NT2/D1 (cell line): Measurements from ENCODE around the gene DLG2.

Experiments
- DNase-seq: peaks from one replicate; pipeline ENCODE4 v3.0.0-alpha.2; 2011; ENCODE audit warnings: low read depth, low spot score
- H3K27me3 ChIP-seq: 2 replicates; pipeline ENCODE4 v1.6.0; 2011; ENCODE audit warnings: mild to moderate bottlenecking; ENCODE audit not compliant: insufficient read length, insufficient read depth
- H3K36me3 ChIP-seq: 2 replicates; pipeline ENCODE4 v1.6.1; 2011; ENCODE audit warnings: mild to moderate bottlenecking, low read length, mixed read lengths; ENCODE audit not compliant: insufficient read depth, insufficient read length
- H3K4me1 ChIP-seq: 2 replicates; pipeline ENCODE4 v1.5.1; 2011; ENCODE audit not compliant: insufficient read depth, insufficient read length
- H3K4me3 ChIP-seq: 2 replicates; pipeline ENCODE4 v1.5.1; 2011; ENCODE audit warnings: low read depth; ENCODE audit not compliant: insufficient read length
- H3K9ac ChIP-seq: 2 replicates; pipeline ENCODE4 v1.6.0; 2011; ENCODE audit warnings: low read depth; ENCODE audit not compliant: insufficient read length
- H3K9me3 ChIP-seq: 2 replicates; pipeline ENCODE4 v1.5.1; 2011; ENCODE audit warnings: mild to moderate bottlenecking, low read length; ENCODE audit not compliant: insufficient read depth
- SUZ12 ChIP-seq: IDR thresholded peaks from 2 replicates; pipeline ENCODE4 v1.6.1; 2011; ENCODE audit not compliant: insufficient read length, insufficient read depth; ENCODE audit errors: extremely low read depth
- YY1 ChIP-seq: IDR thresholded peaks from 2 replicates; pipeline ENCODE4 v1.6.1; 2011; ENCODE audit not compliant: insufficient read length, insufficient read depth
- ZNF274 ChIP-seq: IDR thresholded peaks from 2 replicates; pipeline ENCODE4 v1.6.1; 2011; ENCODE audit warnings: mild to moderate bottlenecking, low read depth, low read length

The DLG2 gene

DNA sequence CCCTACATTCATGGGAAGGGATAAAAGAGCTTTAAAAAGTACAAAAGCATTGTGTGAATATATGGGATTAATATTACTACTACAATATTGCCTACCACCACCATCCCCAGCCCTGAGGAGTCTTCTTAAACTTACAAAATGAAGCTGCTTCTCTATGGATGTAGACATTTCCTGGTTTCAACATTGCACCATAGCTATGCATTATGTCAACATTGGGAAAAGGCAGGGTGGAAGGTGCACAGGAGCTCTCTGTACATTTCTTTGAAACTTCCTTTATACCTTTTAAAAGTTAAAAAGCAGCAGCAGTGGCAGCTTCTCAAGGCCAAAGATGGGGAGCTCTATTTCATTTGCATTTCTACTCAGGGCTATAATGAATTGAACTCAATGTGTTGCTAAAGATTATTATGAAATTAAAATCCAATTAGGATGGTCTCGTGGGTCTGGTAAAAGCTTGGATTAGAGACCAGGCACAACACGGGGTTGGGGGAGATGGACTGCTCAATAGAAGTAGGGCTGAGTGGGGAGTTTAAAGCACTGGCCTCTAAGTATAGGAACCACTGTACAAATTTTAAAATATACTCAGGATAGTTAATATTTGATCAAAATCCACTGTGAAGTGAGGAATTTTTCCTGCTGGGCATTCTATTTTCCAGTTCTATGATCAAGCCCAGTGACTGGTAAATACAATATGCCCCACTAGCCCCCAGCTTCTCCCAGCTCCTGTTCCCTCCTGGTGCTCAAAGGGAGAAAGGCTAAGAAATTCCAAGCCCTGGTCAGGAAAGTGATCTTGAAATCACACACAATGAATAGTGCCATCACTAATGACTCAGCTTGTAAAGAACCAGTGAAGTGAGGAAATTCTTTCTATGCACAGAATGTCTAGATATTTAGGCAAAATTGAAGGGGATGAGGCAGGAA lies 1978.3 kb downstream of the DLG2 start:
- TF ChIP-seq SUZ12 (no peak), ZNF274 (no peak), YY1 (no peak)
- Histone ChIP-seq H3K4me3 (no peak overlapping the region), H3K36me3 (no peaks in the 10 kb centered on the region), H3K9ac (no peak overlapping the region), H3K27me3 (no peaks in the 10 kb centered on the region), H3K9me3 (no peaks in the 10 kb centered on the region), H3K4me1 (no peaks in the 10 kb centered on the region)
- no peak for DNase-seq

DNA sequence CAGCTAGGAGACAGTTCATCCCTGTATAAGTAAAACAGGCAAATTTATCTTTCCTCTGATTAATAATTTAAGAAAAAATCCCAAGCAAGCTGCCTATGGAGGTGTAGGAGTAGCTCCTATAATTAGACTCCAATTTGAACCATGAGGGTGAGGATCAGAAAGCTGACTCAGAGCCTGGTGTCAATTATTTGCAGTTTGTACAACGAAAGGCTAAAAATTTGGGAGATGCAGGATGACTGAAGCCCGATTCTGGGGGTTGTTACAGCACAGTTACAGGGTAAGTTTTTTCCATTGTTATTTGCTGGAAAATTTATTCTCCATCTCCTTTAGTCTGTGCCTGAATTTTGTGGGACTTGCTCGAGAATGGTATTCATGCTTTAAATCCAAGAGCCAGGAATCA lies 1981.6 kb downstream of the DLG2 start:
- TF ChIP-seq YY1 (no peak), ZNF274 (no peak), SUZ12 (no peak)
- no peak overlapping the region for H3K4me3 ChIP-seq
- no peaks in the 10 kb centered on the region for H3K27me3 ChIP-seq
- H3K9me3 ChIP-seq = no peaks in the 10 kb centered on the region
- no peaks in the 10 kb centered on the region for H3K4me1 ChIP-seq
- no peak for DNase-seq
- no peaks in the 10 kb centered on the region for H3K36me3 ChIP-seq
- H3K9ac ChIP-seq = no peak overlapping the region

DNA sequence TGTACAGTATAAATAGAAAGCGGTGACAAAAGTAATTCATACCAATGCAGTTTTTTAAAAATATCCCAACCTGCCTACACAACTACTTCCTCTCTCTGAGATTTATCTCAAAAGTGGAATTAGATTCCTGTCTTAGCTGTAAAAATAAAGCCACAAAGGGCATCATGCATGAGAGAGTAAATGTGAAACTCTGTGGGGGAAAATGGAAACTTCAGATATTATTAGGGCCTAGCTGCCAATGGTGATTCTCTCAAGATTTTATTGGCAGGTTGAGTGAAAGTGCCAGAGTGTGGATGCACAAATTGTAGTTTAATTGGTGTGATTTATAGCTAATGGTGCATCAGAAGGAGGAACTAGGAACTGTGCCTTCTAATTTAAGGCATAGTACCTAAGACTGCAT lies 1984.0 kb downstream of the DLG2 start:
- DNase-seq = no peak
- Histone ChIP-seq H3K27me3 (no peaks in the 10 kb centered on the region), H3K9me3 (no peaks in the 10 kb centered on the region), H3K4me3 (no peak overlapping the region), H3K9ac (no peak overlapping the region), H3K36me3 (no peaks in the 10 kb centered on the region), H3K4me1 (no peaks in the 10 kb centered on the region)
- TF ChIP-seq YY1 = no peak
- no peak for TF ChIP-seq SUZ12
- no peak for TF ChIP-seq ZNF274

DNA sequence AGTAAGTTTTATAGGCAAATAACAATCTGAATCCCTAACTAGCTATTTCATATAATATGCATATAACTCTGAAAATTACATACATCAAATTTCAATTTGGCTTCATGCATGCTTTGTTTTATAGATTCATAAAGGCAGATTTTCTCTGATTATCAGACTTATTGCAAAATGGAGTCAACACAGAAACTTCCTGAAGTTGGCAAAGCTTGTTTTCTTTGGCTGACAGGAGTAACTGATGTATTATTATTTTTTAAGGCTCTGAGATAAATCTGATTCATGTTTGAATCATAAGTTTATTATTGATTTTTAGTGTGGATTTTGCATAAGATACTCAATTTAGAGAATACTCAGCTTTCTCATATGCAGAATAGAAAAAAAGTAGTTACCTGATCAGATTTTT lies 1984.6 kb downstream of the DLG2 start:
- H3K9me3 ChIP-seq = no peaks in the 10 kb centered on the region
- H3K4me3 ChIP-seq = no peak overlapping the region
- no peak overlapping the region for H3K9ac ChIP-seq
- H3K4me1 ChIP-seq = no peaks in the 10 kb centered on the region
- no peaks in the 10 kb centered on the region for H3K27me3 ChIP-seq
- TF ChIP-seq SUZ12 (no peak), ZNF274 (no peak), YY1 (no peak)
- no peaks in the 10 kb centered on the region for H3K36me3 ChIP-seq
- no peak for DNase-seq

DNA sequence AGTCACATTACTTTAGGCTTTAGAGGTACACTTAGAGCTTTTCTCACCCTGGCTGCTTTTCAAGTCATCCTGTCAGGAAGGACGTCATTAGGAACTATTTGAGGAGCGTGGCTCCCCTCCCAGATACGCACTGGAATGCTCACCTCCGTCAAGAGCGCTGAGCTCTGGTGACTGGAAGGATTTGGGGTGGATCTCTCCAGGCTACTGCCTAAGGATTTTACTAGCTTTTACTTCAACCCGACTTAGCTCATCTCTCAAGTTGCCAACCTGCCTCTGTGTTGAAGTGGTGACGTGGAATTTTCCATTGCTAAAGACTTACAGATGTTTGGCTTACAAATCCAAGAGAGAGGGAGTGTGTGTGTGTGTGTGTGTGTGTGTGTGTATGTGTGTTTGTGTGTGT lies 1985.6 kb downstream of the DLG2 start:
- Histone ChIP-seq H3K9ac (no peak overlapping the region), H3K36me3 (no peaks in the 10 kb centered on the region), H3K4me1 (no peaks in the 10 kb centered on the region), H3K4me3 (no peak overlapping the region), H3K9me3 (no peaks in the 10 kb centered on the region), H3K27me3 (no peaks in the 10 kb centered on the region)
- TF ChIP-seq SUZ12 (no peak), YY1 (no peak), ZNF274 (no peak)
- DNase-seq = no peak

DNA sequence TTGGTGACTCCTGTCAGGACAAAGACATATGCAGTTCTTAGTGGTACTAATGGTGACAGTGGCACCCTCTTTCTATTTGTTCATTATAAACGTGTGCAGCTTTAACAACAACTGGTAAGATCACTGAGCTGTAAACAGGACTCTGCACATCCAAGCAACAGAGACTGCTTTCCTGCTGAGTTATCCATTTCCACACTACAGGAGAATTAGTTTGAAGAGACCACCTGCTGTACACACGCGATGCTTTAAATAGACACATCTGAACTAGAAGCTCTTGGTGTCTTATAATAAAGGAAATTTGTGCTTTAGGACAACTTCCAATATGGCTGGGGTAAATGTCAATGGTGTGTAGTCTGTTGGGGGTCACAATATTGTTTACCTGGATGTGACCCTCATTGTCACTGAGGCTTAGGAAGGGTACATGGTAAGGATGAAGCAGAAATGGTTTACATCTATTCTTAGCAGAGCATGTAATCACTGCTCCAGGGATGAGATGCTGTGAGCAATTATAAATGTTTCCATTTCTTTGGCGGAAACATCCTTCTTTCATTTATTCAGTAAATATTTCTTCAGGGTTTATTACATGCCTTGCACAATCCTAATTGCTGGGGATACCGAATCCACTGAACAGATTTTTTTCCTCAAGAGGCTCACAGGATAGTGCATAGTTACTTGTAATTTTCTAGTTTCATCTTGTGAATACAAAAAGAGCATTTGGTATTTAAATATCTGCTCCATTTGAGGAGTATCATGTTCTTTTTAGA lies 1987.0 kb downstream of the DLG2 start:
- Histone ChIP-seq H3K9me3 (no peaks in the 10 kb centered on the region), H3K4me3 (no peak overlapping the region), H3K9ac (no peak overlapping the region), H3K4me1 (no peaks in the 10 kb centered on the region), H3K36me3 (no peaks in the 10 kb centered on the region), H3K27me3 (no peaks in the 10 kb centered on the region)
- TF ChIP-seq YY1 = no peak
- TF ChIP-seq ZNF274 = no peak
- TF ChIP-seq SUZ12 = no peak
- DNase-seq = no peak

DNA sequence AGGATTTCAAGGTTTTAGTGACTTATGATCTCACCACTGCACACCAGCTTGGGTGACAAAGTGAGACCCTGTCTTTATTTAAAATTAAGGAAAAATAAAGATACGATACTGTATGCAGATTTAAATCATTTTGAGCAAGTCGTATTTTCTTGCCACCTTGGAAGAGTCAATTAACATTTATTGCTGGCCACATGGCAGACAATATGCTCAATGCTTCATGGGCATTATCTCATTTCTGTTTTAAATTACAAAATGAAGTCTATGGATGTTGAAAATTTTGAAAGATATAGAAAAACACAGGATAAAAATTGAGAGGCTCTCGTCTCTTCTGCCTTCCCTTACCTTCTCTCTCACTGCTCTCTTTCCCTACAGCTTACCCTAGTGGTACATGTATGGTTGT lies 1992.0 kb downstream of the DLG2 start:
- H3K9me3 ChIP-seq = no peaks in the 10 kb centered on the region
- H3K4me1 ChIP-seq = no peaks in the 10 kb centered on the region
- TF ChIP-seq ZNF274 (no peak), YY1 (no peak), SUZ12 (no peak)
- no peak overlapping the region for H3K4me3 ChIP-seq
- DNase-seq = no peak
- no peaks in the 10 kb centered on the region for H3K36me3 ChIP-seq
- no peaks in the 10 kb centered on the region for H3K27me3 ChIP-seq
- H3K9ac ChIP-seq = no peak overlapping the region
